HG03095 (cell line): ENCODE data around the gene AKR1B15.
"Not testable (repeated sequence)": the region's sequence is repeated elsewhere in the genome, so short reads cannot be mapped to it uniquely, and the experiment has no call there.

Experiments used
- ATAC-seq: cut with Tn5 transposase; IDR thresholded peaks from one replicate; pipeline ENCODE4 v1.9.1; 2021; ENCODE audit warnings: moderate library complexity; ENCODE audit not compliant: unreplicated experiment

AKR1B15 gene

GRCh38 chr7:134532180-134532953, 16.5 kb upstream of the AKR1B15 start:
- no peak for ATAC-seq

GRCh38 chr7:134532954-134533218, 16.0 kb upstream of the AKR1B15 start:
- no peak for ATAC-seq

- ATAC-seq, result no peak
These were observed 15.6 kb upstream of the AKR1B15 start for GRCh38 chr7:134533288-134533771.

GRCh38 chr7:134534633-134535032, 14.3 kb upstream of the AKR1B15 start:
- no peak for ATAC-seq

GRCh38 chr7:134535272-134535918, 13.5 kb upstream of the AKR1B15 start:
- no peak for ATAC-seq

- no peak for ATAC-seq
These were observed 13.0 kb upstream of the AKR1B15 start for GRCh38 chr7:134535919-134536299.

- not testable (repeated sequence) for ATAC-seq
These were observed 12.4 kb upstream of the AKR1B15 start for GRCh38 chr7:134536558-134536957.

- not testable (repeated sequence) for ATAC-seq
These were observed 11.6 kb upstream of the AKR1B15 start for GRCh38 chr7:134537273-134537781.

GRCh38 chr7:134539380-134540004, 9.4 kb upstream of the AKR1B15 start:
- ATAC-seq, result no peak

- not testable (repeated sequence) for ATAC-seq
These were observed 7.3 kb upstream of the AKR1B15 start for GRCh38 chr7:134541501-134542194.

GRCh38 chr7:134542195-134542771, 6.6 kb upstream of the AKR1B15 start:
- no peak for ATAC-seq

GRCh38 chr7:134545380-134545779, 3.5 kb upstream of the AKR1B15 start:
- ATAC-seq, result no peak

GRCh38 chr7:134545918-134546317, 3.0 kb upstream of the AKR1B15 start:
- ATAC-seq, result no peak

- no peak for ATAC-seq
These were observed 2.0 kb upstream of the AKR1B15 start for GRCh38 chr7:134546955-134547354.

- peak; percentile 77 for ATAC-seq
These were observed 1.4 kb upstream of the AKR1B15 start for GRCh38 chr7:134547397-134548054.

GRCh38 chr7:134549366-134549765, 456 bp downstream of the AKR1B15 start:
- ATAC-seq, result no peak

- ATAC-seq, result no peak
These were observed 3.2 kb downstream of the AKR1B15 start for GRCh38 chr7:134552105-134552504.

- ATAC-seq, result no peak
These were observed 5.1 kb downstream of the AKR1B15 start for GRCh38 chr7:134553976-134554375.

- ATAC-seq, result no peak
These were observed 5.6 kb downstream of the AKR1B15 start for GRCh38 chr7:134554417-134554966.

- ATAC-seq, result no peak
These were observed 8.5 kb downstream of the AKR1B15 start for GRCh38 chr7:134557391-134557790.
